CD14-positive monocyte (primary cell): Measurements from ENCODE around the gene RNF126. TPM values are rescaled to one million over a fixed set of nuclear protein-coding genes. Genes with fewer than 3 reads are reported as not detected.
A peak's percentile ranks its signal among the peaks of the same experiment; 100 is the strongest.
"Not testable (repeated sequence)": the region's sequence is repeated elsewhere in the genome, so short reads cannot be mapped to it uniquely, and the experiment has no call there.

Experiments used
- DNase-seq, 3 donors: peaks; one replicate each; pipeline ENCODE4 v3.0.0-alpha.2; 2011 to 2022
- H2AFZ ChIP-seq: 2 replicates; pipeline ENCODE4 v1.6.0; 2012; ENCODE audit warnings: mild to moderate bottlenecking, low read depth, low read length, inconsistent platforms; ENCODE audit not compliant: insufficient read depth, poor library complexity, severe bottlenecking
- H3K27ac ChIP-seq, 2 donors: 1 replicate in 1 of 2; 2 replicates in 1 of 2; pipeline ENCODE4 v1.5.1; 2012 to 2013; ENCODE audit warnings: low read length in 2 of 2, control low read depth in 1 of 2, inconsistent platforms in 1 of 2, low read depth in 1 of 2, mild to moderate bottlenecking in 1 of 2
- H3K27me3 ChIP-seq, 2 donors: one replicate each; pipeline versions ENCODE4 v1.6.0 to v1.6.1; 2011 to 2013; ENCODE audit warnings: low read length in 2 of 2; ENCODE audit not compliant: control insufficient read depth in 2 of 2, insufficient read depth in 2 of 2
- H3K36me3 ChIP-seq, 2 donors: replicated peaks in 1 of 2; 1 replicate in 1 of 2; 2 replicates in 1 of 2; pipeline versions ENCODE4 v1.5.1 to v1.6.1; 2012 to 2013; ENCODE audit warnings: low read length in 2 of 2, control low read depth in 1 of 2, inconsistent platforms in 1 of 2, mild to moderate bottlenecking in 1 of 2; ENCODE audit not compliant: insufficient read depth in 2 of 2, control insufficient read depth in 1 of 2
- H3K4me1 ChIP-seq, 2 donors: 1 replicate in 1 of 2; 2 replicates in 1 of 2; pipeline versions ENCODE4 v1.5.1 to v1.6.1; 2012 to 2013; ENCODE audit warnings: low read length in 2 of 2, control low read depth in 1 of 2, inconsistent platforms in 1 of 2, mild to moderate bottlenecking in 1 of 2, moderate library complexity in 1 of 2; ENCODE audit not compliant: insufficient read depth in 2 of 2, control insufficient read depth in 1 of 2
- H3K4me2 ChIP-seq: replicated peaks from 2 replicates; pipeline ENCODE3; 2012; ENCODE audit warnings: low read length, moderate library complexity, mild to moderate bottlenecking; ENCODE audit not compliant: poor library complexity, severe bottlenecking; ENCODE audit errors: extremely low read depth
- H3K4me3 ChIP-seq, 3 experiments: fragments of 200-600 bp in 1 of 3; sonication (generic) in 1 of 3; replicated peaks in 1 of 3; 1 replicate in 2 of 3; 2 replicates in 1 of 3; pipeline ENCODE4 v1.5.1; 2011 to 2013; ENCODE audit warnings: low read length in 3 of 3, mild to moderate bottlenecking in 3 of 3, control low read depth in 2 of 3, low read depth in 2 of 3, inconsistent platforms in 1 of 3, moderate library complexity in 1 of 3
- H3K79me2 ChIP-seq: 2 replicates; pipeline ENCODE4 v1.6.0; 2012; ENCODE audit warnings: mild to moderate bottlenecking, control low read depth, inconsistent platforms, low read length, moderate library complexity; ENCODE audit not compliant: insufficient read depth
- H3K9ac ChIP-seq: 2 replicates; pipeline ENCODE4 v1.6.0; 2017; ENCODE audit warnings: low read length, mild to moderate bottlenecking; ENCODE audit not compliant: insufficient read depth, poor library complexity, severe bottlenecking
- H3K9me3 ChIP-seq, 2 donors: replicated peaks in 1 of 2; 1 replicate in 1 of 2; 2 replicates in 1 of 2; pipeline versions ENCODE4 v1.5.1 to v1.6.1; 2012 to 2013; ENCODE audit warnings: low read length in 2 of 2, control low read depth in 1 of 2; ENCODE audit not compliant: control insufficient read depth in 1 of 2, insufficient read depth in 1 of 2
- H4K20me1 ChIP-seq: 2 replicates; pipeline ENCODE4 v1.6.0; 2012; ENCODE audit warnings: mild to moderate bottlenecking, low read length, control low read depth, moderate library complexity; ENCODE audit not compliant: insufficient read depth
- H3K27ac Mint-ChIP-seq, 7 donors: one replicate each; pipeline ENCODE4 v1.8.0; 2020; ENCODE audit warnings: mild to moderate bottlenecking in 7 of 7, mixed read lengths in 7 of 7, moderate library complexity in 6 of 7, inconsistent platforms in 2 of 7
- H3K27me3 Mint-ChIP-seq, 3 donors: one replicate each; pipeline ENCODE4 v1.8.0; 2021 to 2022; ENCODE audit warnings: low read depth in 3 of 3, mild to moderate bottlenecking in 3 of 3, mixed read lengths in 3 of 3, moderate library complexity in 3 of 3, inconsistent platforms in 1 of 3
- H3K36me3 Mint-ChIP-seq, 2 donors: one replicate each; pipeline ENCODE4 v1.8.0; 2020; ENCODE audit warnings: mixed read lengths in 2 of 2, inconsistent platforms in 1 of 2, mild to moderate bottlenecking in 1 of 2
- H3K4me1 Mint-ChIP-seq: one replicate; pipeline ENCODE4 v1.8.0; 2020; ENCODE audit warnings: mild to moderate bottlenecking, mixed read lengths
- H3K4me3 Mint-ChIP-seq, 2 donors: one replicate each; pipeline ENCODE4 v1.8.0; 2020; ENCODE audit warnings: mild to moderate bottlenecking in 2 of 2, mixed read lengths in 2 of 2, moderate library complexity in 1 of 2
- H3K9me3 Mint-ChIP-seq, 7 donors: one replicate each; pipeline ENCODE4 v1.8.0; 2020 to 2022; ENCODE audit warnings: mixed read lengths in 7 of 7, mild to moderate bottlenecking in 6 of 7, moderate library complexity in 6 of 7, inconsistent platforms in 2 of 7
- CTCF ChIP-seq: fragments of 200-600 bp; IDR thresholded peaks from one replicate; pipeline ENCODE4 v1.8.0; 2022; ENCODE audit warnings: antibody characterized with exemption, mild to moderate bottlenecking
- WGBS: methylation state at CpG from one replicate; pipeline ENCODE4 v1.1.5; 2013; ENCODE audit warnings: missing lambda C conversion rate; ENCODE audit not compliant: insufficient coverage; 5-methylcytosine and 5-hydroxymethylcytosine counted together
- intact Hi-C, 2 donors: fragments of 100-400 bp; cut with micrococcal nuclease; formaldehyde crosslinking; loops; one replicate each; pipeline versions ENCODE4 v1.15.0 to v1.15.1; 2023
- polyA plus RNA-seq, 3 donors: library from polyadenylated mRNA; depleted of rRNA in 1 of 3; unstranded in 2 of 3; stranded (reverse) in 1 of 3; fragments of 300-500 nt in 2 of 3; fragments of >200 nt in 1 of 3; fragmentation: Illumina TruSeq in 2 of 3; gene quantifications; 1 replicate in 2 of 3; 2 replicates in 1 of 3; pipeline ENCODE4 v1.2.3, GENCODE V29; 2012 to 2021

Gene RNF126
- polyA plus RNA-seq, 3 donors = 29.1 to 51.6 (median 31.6) TPM

GRCh38 chr19:670609-671075 lies 7.6 kb upstream of the RNF126 start:
- Mint-ChIP-seq H3K36me3 (peaks cover 3 to 7% of the 10 kb centered on the region in 2 donors), H3K27ac (peak overlapping the region in 1 of 7 donors; percentile 35), H3K27me3 (peaks cover 13 to 17% (median 13%) of the 10 kb centered on the region in 3 donors), H3K4me3 (no peak overlapping the region), H3K4me1 (peaks cover 65% of the 10 kb centered on the region), H3K9me3 (peaks cover 2 to 10% (median 6%) of the 10 kb centered on the region in 7 donors)
- no peaks in the 10 kb centered on the region for H3K36me3 ChIP-seq
- no peaks in the 10 kb centered on the region for H3K9me3 ChIP-seq
- no peak overlapping the region for H3K9ac ChIP-seq
- no peaks in the 10 kb centered on the region for H3K79me2 ChIP-seq
- intact Hi-C loops = no loop called here
- H3K4me3 ChIP-seq = no peak overlapping the region
- 71% methylated on average over 9 of the region's 9 CpGs for WGBS
- no peak overlapping the region for H2AFZ ChIP-seq
- no peak overlapping the region for H3K27ac ChIP-seq
- DNase-seq = no peak
- peak; percentile 29 for TF ChIP-seq CTCF
- H3K4me1 ChIP-seq = peaks cover 62 to 70% of the 10 kb centered on the region in 2 donors
- H3K27me3 ChIP-seq = peaks cover 0 to 12% of the 10 kb centered on the region in 2 donors
- H3K4me2 ChIP-seq = no peak overlapping the region
- H4K20me1 ChIP-seq = no peaks in the 10 kb centered on the region

GRCh38 chr19:668675-669434 lies 5.8 kb upstream of the RNF126 start:
- H3K36me3 Mint-ChIP-seq, H3K27me3 ChIP-seq, intact Hi-C loops, H3K27me3 Mint-ChIP-seq, H4K20me1 ChIP-seq, DNase-seq, H3K36me3 ChIP-seq, H3K27ac ChIP-seq, H3K79me2 ChIP-seq, H3K9ac ChIP-seq, H3K9me3 ChIP-seq: not testable (repeated sequence)
- Histone ChIP-seq H3K4me3 (peak overlapping the region in 1 of 3 experiments; percentile 30), H3K4me1 (peaks cover 72 to 83% of the 10 kb centered on the region in 2 donors), H2AFZ (peak overlapping the region; percentile 29), H3K4me2 (peak overlapping the region; percentile 31)
- WGBS = 7% methylated on average over 7 of the region's 12 CpGs
- Mint-ChIP-seq H3K4me3 (peak overlapping the region; percentile 52 to 89), H3K4me1 (peaks cover 74% of the 10 kb centered on the region), H3K27ac (peak overlapping the region in 5 of 7 donors; percentile 67 to 92 (median 89)), H3K9me3 (peaks cover 2 to 10% (median 6%) of the 10 kb centered on the region in 7 donors)

GRCh38 chr19:666985-667573 lies 4.1 kb upstream of the RNF126 start:
- H3K27me3 Mint-ChIP-seq, H3K9ac ChIP-seq, H3K4me3 ChIP-seq, H3K36me3 ChIP-seq, H3K27me3 ChIP-seq, H3K79me2 ChIP-seq, DNase-seq, H3K4me3 Mint-ChIP-seq, H4K20me1 ChIP-seq, H3K36me3 Mint-ChIP-seq, intact Hi-C loops, H3K9me3 ChIP-seq: not testable (repeated sequence)
- Histone ChIP-seq H3K4me1 (peaks cover 69 to 85% of the 10 kb centered on the region in 2 donors), H2AFZ (peak overlapping the region; percentile 44), H3K27ac (peak overlapping the region; percentile 50 to 54), H3K4me2 (peak overlapping the region; percentile 45)
- H3K4me1 Mint-ChIP-seq = peaks cover 66% of the 10 kb centered on the region
- 85% methylated on average over 29 of the region's 38 CpGs for WGBS
- peaks cover 2 to 10% (median 6%) of the 10 kb centered on the region in 7 donors for H3K9me3 Mint-ChIP-seq
- H3K27ac Mint-ChIP-seq = peak overlapping the region in 5 of 7 donors; percentile 13 to 89 (median 77)
